ENCODE data around the gene COL20A1. TPM values are rescaled to one million over a fixed set of nuclear protein-coding genes. Genes with fewer than 3 reads are reported as not detected.

Gene COL20A1
- total RNA-seq, 1 experiment from 2014 or later = 2.3 TPM

GRCh38 chr20:63328718-63329275, 35.8 kb downstream of the COL20A1 start:
- Histone ChIP-seq H4K5ac (ENCODE audit: insufficient read length, low read depth, low read length) (no peak overlapping the region), H3K9me3 (ENCODE audit: control insufficient read depth, low read depth, low read length) (no peaks in the 10 kb centered on the region), H4K20me1 (ENCODE audit: control insufficient read depth, insufficient read depth, insufficient read length) (no peaks in the 10 kb centered on the region), H4K91ac (ENCODE audit: insufficient read length, low read depth, low read length) (no peak overlapping the region), H3K4ac (ENCODE audit: low read depth, low read length) (no peak overlapping the region), H3K23me2 (ENCODE audit: insufficient read length, low read depth, low read length, poor library complexity, severe bottlenecking) (no peaks in the 10 kb centered on the region), H3K4me1 (ENCODE audit: insufficient read depth, low read length) (no peaks in the 10 kb centered on the region), H2BK20ac (ENCODE audit: low read depth, low read length, poor library complexity, severe bottlenecking) (no peak overlapping the region), H3K4me2 (ENCODE audit: insufficient read depth, insufficient read length, low read length) (no peak overlapping the region), H2AK5ac (ENCODE audit: insufficient read length, low read length) (no peak overlapping the region), H3K56ac (ENCODE audit: insufficient read length, low read depth, low read length) (no peak overlapping the region), H3K9ac (ENCODE audit: extremely low read depth, insufficient read length, low read length) (no peak overlapping the region), H3T11ph (ENCODE audit: low read length) (no peak overlapping the region), H3K27me3 (ENCODE audit: insufficient read depth, low read length) (no peaks in the 10 kb centered on the region), H3K23ac (ENCODE audit: insufficient read length, low read depth, low read length) (no peak overlapping the region), H4K8ac (replicated peaks; ENCODE audit: insufficient read length, low read depth, low read length) (no peak overlapping the region), H3K27ac (ENCODE audit: insufficient read length, low read depth, low read length) (no peak overlapping the region), H2AFZ (ENCODE audit: low read length) (no peak overlapping the region), H2BK12ac (ENCODE audit: insufficient read length, low read depth, low read length) (no peak overlapping the region), H2BK5ac (ENCODE audit: insufficient read length, low read length) (no peak overlapping the region), H3K18ac (ENCODE audit: insufficient read length, low read depth, low read length) (no peak overlapping the region), H2BK120ac (ENCODE audit: low read depth, low read length, poor library complexity, severe bottlenecking) (no peak overlapping the region), H3K79me1 (ENCODE audit: insufficient read depth, low read depth, low read length, poor library complexity, severe bottlenecking) (no peaks in the 10 kb centered on the region), H2BK15ac (ENCODE audit: low read depth, low read length) (no peak overlapping the region), H3K14ac (ENCODE audit: insufficient read depth, low read length) (no peak overlapping the region), H3K79me2 (ENCODE audit: insufficient read depth, low read length) (no peaks in the 10 kb centered on the region)
- Mint-ChIP-seq H3K36me3 (ENCODE audit: insufficient read depth in 1 of 3, low read depth in 3 of 3) (peaks cover 0 to 9% (median 8%) of the 10 kb centered on the region in 3 experiments; a peak in 5 of 7 replicates), H3K27ac (no peak overlapping the region), H3K9me3 (peaks cover 6 to 13% of the 10 kb centered on the region in 2 experiments), H3K4me1 (peaks cover 0 to 6% of the 10 kb centered on the region in 2 experiments; a peak in 3 of 4 replicates), H3K4me3 (no peak overlapping the region), H3K27me3 (ENCODE audit: low read depth) (peaks cover 16% of the 10 kb centered on the region)
- WGBS (ENCODE audit: extremely low coverage, insufficient read length, low lambda C conversion rate) = no CpG with 5 or more reads among the region's 21 CpGs
- no peak for DNase-seq
- TF ChIP-seq CTCF (conservative IDR thresholded peaks at IDR 0.05) = no peak

Measured in H9 (cell line).